SK-N-SH (cell line): ENCODE data around the gene ATP6V1G1. TPM values are rescaled to one million over a fixed set of nuclear protein-coding genes. Genes with fewer than 3 reads are reported as not detected.
A peak's percentile ranks its signal among the peaks of the same experiment; 100 is the strongest.

Experiments used
- CTCF ChIA-PET: fragments of 300-600, 350-600 bp; formaldehyde crosslinking; extraction: SDS; loops from one replicate; lab custom pipeline; 2021; lab: Yijun Ruan, JAX
- POLR2A ChIA-PET: fragments of 350-600 bp; sonication (Branson Sonifier 250); formaldehyde crosslinking; extraction: SDS; loops from one replicate; lab custom pipeline; 2020; ENCODE audit warnings: antibody characterized with exemption, inconsistent platforms; lab: Yijun Ruan, JAX
- DNase-seq: peaks from one replicate; pipeline ENCODE4 v3.0.0; 2012
- H2AFZ ChIP-seq: fragments of 200-600 bp; sonication (generic); 2 replicates; pipeline ENCODE4 v1.8.1; 2016; ENCODE audit warnings: antibody characterized with exemption, mild to moderate bottlenecking, low read depth
- H3F3A ChIP-seq: fragments of 200-600 bp; sonication (generic); replicated peaks from 2 replicates; pipeline ENCODE3; 2016; ENCODE audit warnings: antibody characterized with exemption, mild to moderate bottlenecking; ENCODE audit not compliant: insufficient read depth
- H3K27ac ChIP-seq, 2 experiments: fragments of 200-500 bp in 1 of 2; fragments of 200-600 bp in 1 of 2; sonication (Bioruptor generic) in 1 of 2; sonication (generic), shearing (Covaris generic) in 1 of 2; 2 replicates each; pipeline versions ENCODE4 v1.5.1 to v1.6.1; 2014 to 2016; ENCODE audit warnings: low read depth in 2 of 2, inconsistent platforms in 1 of 2, low read length in 1 of 2, mild to moderate bottlenecking in 1 of 2, mixed read lengths in 1 of 2
- H3K27me3 ChIP-seq: fragments of 200-600 bp; sonication (generic), shearing (Covaris generic); 2 replicates; pipeline ENCODE4 v1.6.1; 2016; ENCODE audit warnings: mixed run types; ENCODE audit not compliant: insufficient read depth
- H3K36me3 ChIP-seq, 2 experiments: fragments of 200-500 bp in 1 of 2; fragments of 200-600 bp in 1 of 2; sonication (Bioruptor generic) in 1 of 2; sonication (generic) in 1 of 2; replicated peaks in 1 of 2; 2 replicates each; pipeline versions ENCODE3 to v1.5.1; 2014 to 2016; ENCODE audit warnings: low read length in 1 of 2, mild to moderate bottlenecking in 1 of 2; ENCODE audit not compliant: insufficient read depth in 2 of 2, control insufficient read depth in 1 of 2
- H3K4me1 ChIP-seq, 2 experiments: fragments of 200-500 bp in 1 of 2; fragments of 200-600 bp in 1 of 2; sonication (Bioruptor generic) in 1 of 2; sonication (generic), shearing (Covaris generic) in 1 of 2; 2 replicates each; pipeline versions ENCODE4 v1.5.1 to v1.6.1; 2014 to 2016; ENCODE audit warnings: low read depth in 1 of 2, low read length in 1 of 2, mixed run types in 1 of 2; ENCODE audit not compliant: insufficient read depth in 2 of 2, control insufficient read depth in 1 of 2
- H3K4me2 ChIP-seq: fragments of 200-600 bp; sonication (generic), shearing (Covaris generic); 2 replicates; pipeline ENCODE4 v1.6.1; 2017; ENCODE audit warnings: mixed run types
- H3K4me3 ChIP-seq, 2 experiments: fragments of 200-500 bp in 1 of 2; fragments of 200-600 bp in 1 of 2; sonication (Bioruptor generic) in 1 of 2; sonication (generic), shearing (Covaris generic) in 1 of 2; 2 replicates each; pipeline versions ENCODE4 v1.5.1 to v1.8.1; 2014 to 2016; ENCODE audit warnings: low read depth in 2 of 2, inconsistent platforms in 1 of 2, low read length in 1 of 2, mild to moderate bottlenecking in 1 of 2, mixed read lengths in 1 of 2, moderate library complexity in 1 of 2
- H3K79me2 ChIP-seq: fragments of 200-600 bp; sonication (generic); 2 replicates; pipeline ENCODE4 v1.8.1; 2017; ENCODE audit warnings: mild to moderate bottlenecking; ENCODE audit not compliant: insufficient read depth
- H3K9ac ChIP-seq: fragments of 200-600 bp; sonication (generic); 2 replicates; pipeline ENCODE4 v1.6.1; 2017; ENCODE audit warnings: mixed run types
- H3K9me2 ChIP-seq: fragments of 200-600 bp; sonication (generic); 2 replicates; pipeline ENCODE4 v1.6.1; 2017; ENCODE audit warnings: mixed run types
- H3K9me3 ChIP-seq: fragments of 200-600 bp; sonication (generic); 2 replicates; pipeline ENCODE4 v1.6.1; 2017; ENCODE audit warnings: mixed run types, mild to moderate bottlenecking, moderate library complexity
- H4K20me1 ChIP-seq: fragments of 200-600 bp; sonication (generic); 2 replicates; pipeline ENCODE4 v1.6.1; 2017; ENCODE audit warnings: mild to moderate bottlenecking, mixed run types; ENCODE audit not compliant: insufficient read depth
- CTCF ChIP-seq: fragments of 200-600 bp; sonication (generic); IDR thresholded peaks from 2 replicates; pipeline ENCODE4 v1.6.1; 2017; ENCODE audit warnings: antibody characterized with exemption, mild to moderate bottlenecking, moderate library complexity
- EP300 ChIP-seq, 2 experiments: IDR thresholded peaks; 2 replicates each; pipeline versions ENCODE4 v1.4.0 to v1.6.1; 2012; ENCODE audit warnings: borderline replicate concordance in 1 of 2, low read depth in 1 of 2, low read length in 1 of 2
- FOSL2 ChIP-seq: IDR thresholded peaks from 2 replicates; pipeline ENCODE4 v1.4.0; 2012; ENCODE audit warnings: low read depth, mild to moderate bottlenecking, moderate library complexity, borderline replicate concordance
- MEF2A ChIP-seq: IDR thresholded peaks from 2 replicates; pipeline ENCODE4 v1.4.0; 2012; ENCODE audit warnings: low read depth, borderline replicate concordance
- NFIC ChIP-seq: IDR thresholded peaks from 2 replicates; pipeline ENCODE4 v1.4.0; 2012; ENCODE audit warnings: borderline replicate concordance
- NRF1 ChIP-seq: IDR thresholded peaks from 2 replicates; pipeline ENCODE4 v1.6.1; 2012; ENCODE audit warnings: low read depth, mild to moderate bottlenecking, low read length
- PBX3 ChIP-seq: IDR thresholded peaks from 2 replicates; pipeline ENCODE4; 2012
- POLR2AphosphoS5 ChIP-seq: IDR thresholded peaks from 2 replicates; pipeline ENCODE4 v1.6.1; 2012; ENCODE audit warnings: low read depth, low read length
- RAD21 ChIP-seq: IDR thresholded peaks from 2 replicates; pipeline ENCODE4 v1.6.1; 2012; ENCODE audit warnings: mild to moderate bottlenecking, low read length
- RFX5 ChIP-seq: IDR thresholded peaks from 2 replicates; pipeline ENCODE4 v1.6.1; 2012; ENCODE audit warnings: mild to moderate bottlenecking, improper control_type of control experiment, low read length
- SIN3A ChIP-seq: IDR thresholded peaks from 2 replicates; pipeline ENCODE4 v1.6.1; 2012; ENCODE audit warnings: low read depth, mild to moderate bottlenecking, low read length, moderate library complexity, borderline replicate concordance
- TAF1 ChIP-seq: IDR thresholded peaks from 2 replicates; pipeline ENCODE4 v1.6.1; 2012; ENCODE audit warnings: low read depth, mild to moderate bottlenecking, low read length, moderate library complexity, borderline replicate concordance
- TEAD4 ChIP-seq: IDR thresholded peaks from 2 replicates; pipeline ENCODE4 v1.4.0; 2012; ENCODE audit warnings: mild to moderate bottlenecking, borderline replicate concordance; ENCODE audit not compliant: insufficient read depth
- YY1 ChIP-seq: IDR thresholded peaks from 2 replicates; pipeline ENCODE4 v1.4.0; 2012; ENCODE audit warnings: low read depth, mild to moderate bottlenecking
- WGBS: methylation state at CpG from one replicate; pipeline ENCODE4 v1.1.6; 2017; ENCODE audit warnings: low lambda C conversion rate; 5-methylcytosine and 5-hydroxymethylcytosine counted together
- polyA plus RNA-seq, 3 experiments: library from polyadenylated mRNA; depleted of rRNA; stranded (reverse); fragments of >200 nt; gene quantifications; 2 replicates each; pipeline ENCODE4 v1.2.3, GENCODE V29; 2012
- TF ChIP-seq, protein P1 (sequence below): IDR thresholded peaks from 2 replicates; pipeline ENCODE4 v1.4.0; 2012; ENCODE audit warnings: low read depth
- TF ChIP-seq, protein P2 (sequence below): fragments of 150-350 bp; IDR thresholded peaks from 2 replicates; pipeline ENCODE4 v1.6.1; 2016; ENCODE audit warnings: mild to moderate bottlenecking, low read depth, low read length
- TF ChIP-seq, protein P3 (sequence below): IDR thresholded peaks from 2 replicates; pipeline ENCODE4 v1.4.0; 2012; ENCODE audit warnings: low read depth, borderline replicate concordance

ATP6V1G1 gene
- polyA plus RNA-seq, 1 of the 3 experiments (the other 2 are of a cell fraction): 119 TPM

- Histone ChIP-seq H3K9me2 (no peaks in the 10 kb centered on the region), H3F3A (peaks cover 12% of the 10 kb centered on the region), H3K36me3 (no peaks in the 10 kb centered on the region), H3K27ac (peak overlapping the region in 1 of 2 experiments; percentile 23; a peak in 1 of 4 replicates), H4K20me1 (no peaks in the 10 kb centered on the region), H3K9ac (no peak overlapping the region), H2AFZ (peak overlapping the region; percentile 74; the same call in 1 of the 2 replicates), H3K4me1 (peaks cover 0 to 11% of the 10 kb centered on the region in 2 experiments; a peak in 2 of 4 replicates), H3K27me3 (no peaks in the 10 kb centered on the region), H3K9me3 (no peaks in the 10 kb centered on the region), H3K79me2 (no peaks in the 10 kb centered on the region), H3K4me3 (no peak overlapping the region), H3K4me2 (no peak overlapping the region)
- DNase-seq: no peak
- 49% methylated on average over 9 of the region's 9 CpGs for WGBS
- ChIA-PET POLR2A (no interaction called here), CTCF (interaction anchor here (0.9 to 1.5 kb wide), 3 partner anchors 33 to 113 kb away, joined by 3 to 5 read pairs (median 4); no protein-coding TSS in a partner anchor)
- TF ChIP-seq TEAD4 (peak; percentile 10; the same call in 1 of the 2 replicates), TAF1 (no peak), POLR2AphosphoS5 (no peak), NFIC (peak; percentile 31; the same call in 1 of the 2 replicates), FOSL2 (0 out of 2 replicates have a peak, but pooled peaks have one; percentile 9)
Observed at GRCh38 chr9:114549697-114550330, 37.8 kb upstream of the ATP6V1G1 start.

DNA sequence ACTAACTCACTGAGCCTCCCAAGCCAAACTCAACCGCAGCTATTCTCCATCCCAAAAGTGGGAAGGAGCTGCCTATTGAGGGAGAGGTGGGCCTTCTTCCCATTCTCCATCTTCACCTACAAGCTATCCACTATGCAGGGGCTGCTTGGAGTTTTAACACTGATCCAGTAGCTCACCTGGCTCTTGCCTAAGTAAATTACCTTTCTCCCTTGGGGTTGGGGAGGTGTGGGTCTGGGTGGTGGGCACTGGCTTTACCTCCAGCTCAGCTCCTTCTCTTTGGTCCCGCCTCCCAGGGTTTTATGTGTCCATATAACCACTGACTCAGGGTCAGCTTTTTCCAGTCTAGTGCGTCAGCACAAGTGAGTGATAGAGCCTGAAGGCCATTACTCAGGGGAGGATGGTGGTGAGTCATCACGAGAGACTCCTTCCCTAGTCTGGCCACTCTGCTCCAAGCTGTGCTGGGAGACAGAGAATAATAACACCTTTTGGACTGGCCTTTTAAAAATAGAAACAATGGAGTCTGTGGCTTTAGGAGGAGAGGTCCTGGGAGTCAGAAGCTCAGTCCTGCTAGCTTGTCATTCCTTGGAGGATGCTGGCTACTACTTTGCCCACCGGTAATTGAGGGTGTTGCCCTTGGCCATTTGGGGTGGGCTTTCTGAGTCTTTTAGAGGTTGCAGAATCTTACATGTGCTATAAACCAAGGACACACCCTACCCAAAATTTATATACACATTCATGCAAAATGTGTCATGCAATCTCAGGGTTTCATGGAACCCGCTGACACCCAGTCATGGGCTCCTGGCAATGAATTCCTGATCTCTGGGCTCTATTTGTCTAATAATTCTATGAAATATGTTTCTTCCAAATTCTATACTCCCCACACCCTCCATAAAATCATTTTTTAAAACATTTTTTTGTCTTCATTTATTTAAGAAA, 35.6 kb upstream of the ATP6V1G1 start:
- H3K4me2 ChIP-seq: peak overlapping the region; percentile 53
- peak; percentile 26 for DNase-seq
- ChIA-PET POLR2A (interaction anchor here (1.1 kb wide), 1 partner anchor 36 kb away, joined by 5 read pairs; the partner anchor contains the start of gene ATP6V1G1), CTCF (interaction anchor here (1.4 kb wide), 1 partner anchor 14 kb away, joined by 4 read pairs; no protein-coding TSS in a partner anchor)
- peaks cover 12% of the 10 kb centered on the region for H3F3A ChIP-seq
- H3K27me3 ChIP-seq: no peaks in the 10 kb centered on the region
- H3K9me3 ChIP-seq: no peaks in the 10 kb centered on the region
- no peak overlapping the region for H3K4me3 ChIP-seq
- H3K36me3 ChIP-seq: no peaks in the 10 kb centered on the region
- H3K79me2 ChIP-seq: no peaks in the 10 kb centered on the region
- no peaks in the 10 kb centered on the region for H4K20me1 ChIP-seq
- WGBS: 24% methylated on average over 6 of the region's 6 CpGs
- H3K27ac ChIP-seq: peak overlapping the region in 1 of 2 experiments; percentile 86; a peak in 2 of 4 replicates
- peak overlapping the region; percentile 35; the same call in 1 of the 2 replicates for H3K9ac ChIP-seq
- H3K4me1 ChIP-seq: peaks cover 0 to 11% of the 10 kb centered on the region in 2 experiments; a peak in 2 of 4 replicates
- H3K9me2 ChIP-seq: no peaks in the 10 kb centered on the region
- peak overlapping the region; percentile 47; the same call in 1 of the 2 replicates for H2AFZ ChIP-seq
- TF ChIP-seq MEF2A: peak; percentile 83; the same call in 1 of the 2 replicates
- TF ChIP-seq RAD21: no peak
- TF ChIP-seq SIN3A: no peak; the same call in 1 of the 2 replicates
- TF ChIP-seq, protein P1, sequence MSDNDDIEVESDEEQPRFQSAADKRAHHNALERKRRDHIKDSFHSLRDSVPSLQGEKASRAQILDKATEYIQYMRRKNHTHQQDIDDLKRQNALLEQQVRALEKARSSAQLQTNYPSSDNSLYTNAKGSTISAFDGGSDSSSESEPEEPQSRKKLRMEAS: peak; percentile 60; the same call in 1 of the 2 replicates
- TF ChIP-seq PBX3: peak; percentile 95
- TF ChIP-seq, protein P2, sequence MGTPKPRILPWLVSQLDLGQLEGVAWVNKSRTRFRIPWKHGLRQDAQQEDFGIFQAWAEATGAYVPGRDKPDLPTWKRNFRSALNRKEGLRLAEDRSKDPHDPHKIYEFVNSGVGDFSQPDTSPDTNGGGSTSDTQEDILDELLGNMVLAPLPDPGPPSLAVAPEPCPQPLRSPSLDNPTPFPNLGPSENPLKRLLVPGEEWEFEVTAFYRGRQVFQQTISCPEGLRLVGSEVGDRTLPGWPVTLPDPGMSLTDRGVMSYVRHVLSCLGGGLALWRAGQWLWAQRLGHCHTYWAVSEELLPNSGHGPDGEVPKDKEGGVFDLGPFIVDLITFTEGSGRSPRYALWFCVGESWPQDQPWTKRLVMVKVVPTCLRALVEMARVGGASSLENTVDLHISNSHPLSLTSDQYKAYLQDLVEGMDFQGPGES: no peak
- peak; percentile 56; the same call in 1 of the 2 replicates for TF ChIP-seq YY1
- TF ChIP-seq NRF1: no peak
- TF ChIP-seq RFX5: no peak
- peak in 1 of 2 experiments; percentile 73; a peak in 2 of 4 replicates for TF ChIP-seq EP300 (IDR thresholded peaks at IDR 0.05; ENCODE audit: borderline replicate concordance in 1 of 2, low read depth in 1 of 2, low read length in 1 of 2)
- TF ChIP-seq CTCF: no peak
- TF ChIP-seq, protein P3, sequence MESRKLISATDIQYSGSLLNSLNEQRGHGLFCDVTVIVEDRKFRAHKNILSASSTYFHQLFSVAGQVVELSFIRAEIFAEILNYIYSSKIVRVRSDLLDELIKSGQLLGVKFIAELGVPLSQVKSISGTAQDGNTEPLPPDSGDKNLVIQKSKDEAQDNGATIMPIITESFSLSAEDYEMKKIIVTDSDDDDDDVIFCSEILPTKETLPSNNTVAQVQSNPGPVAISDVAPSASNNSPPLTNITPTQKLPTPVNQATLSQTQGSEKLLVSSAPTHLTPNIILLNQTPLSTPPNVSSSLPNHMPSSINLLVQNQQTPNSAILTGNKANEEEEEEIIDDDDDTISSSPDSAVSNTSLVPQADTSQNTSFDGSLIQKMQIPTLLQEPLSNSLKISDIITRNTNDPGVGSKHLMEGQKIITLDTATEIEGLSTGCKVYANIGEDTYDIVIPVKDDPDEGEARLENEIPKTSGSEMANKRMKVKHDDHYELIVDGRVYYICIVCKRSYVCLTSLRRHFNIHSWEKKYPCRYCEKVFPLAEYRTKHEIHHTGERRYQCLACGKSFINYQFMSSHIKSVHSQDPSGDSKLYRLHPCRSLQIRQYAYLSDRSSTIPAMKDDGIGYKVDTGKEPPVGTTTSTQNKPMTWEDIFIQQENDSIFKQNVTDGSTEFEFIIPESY: no peak
